HG02884 (cell line): ENCODE measurements around the gene SLC4A7.

Experiments
- ATAC-seq: cut with Tn5 transposase; IDR thresholded peaks from one replicate; pipeline ENCODE4 v1.9.1; 2021; ENCODE audit warnings: mild to moderate bottlenecking, moderate library complexity; ENCODE audit not compliant: unreplicated experiment

Gene SLC4A7

DNA sequence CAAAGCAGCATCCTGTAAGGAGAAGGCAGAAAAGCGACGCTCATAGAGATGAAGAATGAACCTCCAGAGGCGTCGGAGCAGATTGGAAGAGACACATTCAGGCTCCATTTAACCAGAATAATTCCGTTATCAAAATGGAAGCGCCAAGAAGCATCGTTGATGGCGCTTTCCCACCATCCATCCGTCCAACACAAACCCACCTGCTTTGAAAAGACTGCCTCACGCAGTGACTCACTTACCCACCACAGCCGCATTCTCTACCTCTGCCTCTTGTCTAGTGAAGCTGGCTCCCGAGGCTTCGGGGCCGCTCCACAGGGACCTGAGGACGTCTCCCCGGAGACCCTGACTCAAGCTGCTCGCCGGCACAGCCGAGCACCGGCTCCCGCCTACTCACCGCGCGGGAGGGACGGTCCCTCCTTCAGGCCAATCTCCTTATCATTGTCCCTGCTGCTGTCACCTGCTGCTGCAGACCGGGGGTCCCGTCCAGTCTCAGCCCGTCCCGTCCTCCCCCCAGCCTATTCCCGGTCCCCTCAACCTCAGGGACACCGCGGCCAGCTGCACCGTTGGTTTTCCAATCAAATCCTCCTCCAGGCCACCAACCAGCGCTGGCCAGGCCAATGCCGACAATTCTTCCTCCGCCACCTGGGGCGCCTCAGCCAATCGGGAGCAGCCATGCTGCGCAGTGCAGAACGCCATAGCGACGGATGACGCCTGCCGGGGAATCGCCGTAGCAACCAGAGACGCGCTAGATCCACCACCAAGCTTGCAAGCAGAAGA is 115.2 kb downstream of the SLC4A7 start, which contains the start of gene NEK10:
Gene NEK10, minus strand, starts transcription at position 553 of the 777 bp plus-strand sequence. CDS start 16,501 bp downstream, outside the sequence.
- peak; percentile 100 for ATAC-seq

- no peak for ATAC-seq
Observed at GRCh38 chr3:27366062-27366591, 118.1 kb downstream of the SLC4A7 start.

- no peak for ATAC-seq
Observed at GRCh38 chr3:27360113-27361078, 123.8 kb downstream of the SLC4A7 start.

- no peak for ATAC-seq
Observed at GRCh38 chr3:27358372-27358771, 125.8 kb downstream of the SLC4A7 start.

GRCh38 chr3:27357665-27358258 is 126.4 kb downstream of the SLC4A7 start:
- ATAC-seq, result peak; percentile 94

- ATAC-seq, result no peak
Observed at GRCh38 chr3:27356976-27357375, 127.2 kb downstream of the SLC4A7 start.

DNA sequence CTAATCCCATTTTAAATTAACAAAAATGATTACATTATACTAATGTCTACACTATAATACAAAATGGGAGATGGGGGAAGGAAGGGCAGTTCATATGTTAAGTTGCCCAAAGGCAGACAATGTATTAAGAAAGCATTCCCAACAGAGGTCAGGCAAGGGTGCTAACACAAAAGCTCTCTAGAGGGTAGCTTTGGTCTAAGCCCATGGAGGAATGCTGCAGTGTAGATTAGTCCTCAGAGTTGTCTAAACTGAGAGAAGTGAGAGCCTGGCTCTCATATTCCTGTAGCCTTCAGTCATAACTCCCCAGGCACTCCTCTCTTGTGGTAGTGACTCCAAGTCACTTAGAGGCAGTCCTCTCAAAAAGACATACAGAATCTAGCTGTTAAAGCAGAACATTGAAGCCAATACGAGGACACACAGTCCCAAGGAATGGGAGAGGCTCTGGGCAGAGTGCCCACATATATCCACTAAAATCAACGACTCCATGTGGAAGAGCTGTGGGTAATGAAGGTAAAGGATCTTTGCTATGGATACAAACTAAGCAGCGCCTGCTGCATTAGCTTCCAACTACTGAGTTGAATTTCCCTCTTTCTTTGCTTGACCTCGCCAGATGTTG is 129.5 kb downstream of the SLC4A7 start:
- no peak for ATAC-seq

DNA sequence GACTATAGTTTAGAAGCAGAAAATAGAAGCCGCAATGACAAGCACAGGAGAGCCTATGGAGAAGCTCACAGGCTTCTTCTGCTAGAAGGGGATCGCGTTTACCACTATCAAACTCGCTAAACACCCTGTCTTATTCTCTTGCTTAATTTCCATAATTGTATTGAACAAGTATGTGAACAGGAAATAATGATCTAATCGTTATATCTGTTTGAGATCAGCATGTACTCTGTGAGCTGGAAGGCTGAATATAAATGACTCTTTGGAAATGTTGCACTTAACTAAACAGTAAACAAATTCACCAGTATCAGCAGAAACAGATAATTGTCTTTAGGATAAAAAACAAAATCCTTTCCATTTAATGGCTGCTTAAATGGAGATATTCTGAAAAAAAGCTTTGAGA is 130.0 kb downstream of the SLC4A7 start:
- no peak for ATAC-seq

DNA sequence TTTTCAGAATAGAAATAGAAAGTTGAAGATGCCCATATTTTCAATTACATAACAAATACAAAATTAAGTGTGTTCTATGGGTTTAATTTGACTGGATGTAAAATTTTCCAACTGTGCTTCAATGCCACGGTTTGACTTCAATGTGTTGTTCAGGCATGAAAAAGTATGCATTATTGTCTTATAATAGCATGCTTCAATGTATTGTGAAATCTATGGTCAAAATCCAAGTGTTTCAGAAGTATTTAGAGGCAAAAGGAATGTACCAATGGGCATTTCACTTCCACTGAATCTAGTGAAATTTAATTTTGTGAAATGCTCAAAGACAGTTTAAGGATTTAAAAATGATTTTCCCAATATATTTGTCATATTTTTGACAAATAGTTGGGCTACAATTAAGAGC is 131.0 kb downstream of the SLC4A7 start:
- no peak for ATAC-seq

DNA sequence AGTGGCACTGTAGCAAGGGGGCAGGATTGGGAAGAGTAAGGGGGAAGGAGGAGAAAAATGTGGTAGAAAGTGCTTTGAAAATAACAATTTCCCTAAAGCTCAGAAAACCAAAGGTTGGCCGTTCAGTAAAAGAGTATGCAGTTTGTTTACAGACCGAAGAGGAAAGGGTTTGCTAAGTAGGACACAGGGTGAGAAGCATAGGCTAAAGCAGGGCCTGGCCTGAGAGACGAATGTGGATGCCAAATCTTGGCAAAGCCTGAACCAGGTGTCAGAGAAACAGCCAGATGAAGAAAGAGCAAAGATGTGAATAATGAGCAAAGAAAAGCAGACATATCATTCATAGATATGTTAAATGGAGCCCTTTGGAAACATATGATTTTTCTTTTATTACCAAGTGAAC is 132.1 kb downstream of the SLC4A7 start:
- no peak for ATAC-seq

DNA sequence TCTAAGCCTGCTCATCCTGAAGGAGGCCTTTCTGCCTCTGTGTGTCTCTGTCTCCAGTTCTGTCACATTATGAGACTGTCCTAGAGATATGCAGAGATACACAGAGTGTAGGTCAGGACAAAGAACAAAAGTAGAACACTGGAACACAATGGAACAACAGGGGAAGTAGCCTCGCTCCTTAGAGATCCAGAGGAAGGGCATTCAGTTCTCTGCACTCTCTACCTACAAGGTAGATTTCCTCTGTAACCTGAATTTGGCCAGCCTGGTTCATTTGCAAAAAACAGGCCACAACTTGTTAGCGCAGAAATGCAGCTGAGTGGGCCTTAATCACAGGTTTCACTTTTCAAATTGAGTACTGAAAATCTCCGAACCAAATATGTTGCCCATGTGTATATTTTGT is 134.4 kb downstream of the SLC4A7 start:
- peak; percentile 57 for ATAC-seq

DNA sequence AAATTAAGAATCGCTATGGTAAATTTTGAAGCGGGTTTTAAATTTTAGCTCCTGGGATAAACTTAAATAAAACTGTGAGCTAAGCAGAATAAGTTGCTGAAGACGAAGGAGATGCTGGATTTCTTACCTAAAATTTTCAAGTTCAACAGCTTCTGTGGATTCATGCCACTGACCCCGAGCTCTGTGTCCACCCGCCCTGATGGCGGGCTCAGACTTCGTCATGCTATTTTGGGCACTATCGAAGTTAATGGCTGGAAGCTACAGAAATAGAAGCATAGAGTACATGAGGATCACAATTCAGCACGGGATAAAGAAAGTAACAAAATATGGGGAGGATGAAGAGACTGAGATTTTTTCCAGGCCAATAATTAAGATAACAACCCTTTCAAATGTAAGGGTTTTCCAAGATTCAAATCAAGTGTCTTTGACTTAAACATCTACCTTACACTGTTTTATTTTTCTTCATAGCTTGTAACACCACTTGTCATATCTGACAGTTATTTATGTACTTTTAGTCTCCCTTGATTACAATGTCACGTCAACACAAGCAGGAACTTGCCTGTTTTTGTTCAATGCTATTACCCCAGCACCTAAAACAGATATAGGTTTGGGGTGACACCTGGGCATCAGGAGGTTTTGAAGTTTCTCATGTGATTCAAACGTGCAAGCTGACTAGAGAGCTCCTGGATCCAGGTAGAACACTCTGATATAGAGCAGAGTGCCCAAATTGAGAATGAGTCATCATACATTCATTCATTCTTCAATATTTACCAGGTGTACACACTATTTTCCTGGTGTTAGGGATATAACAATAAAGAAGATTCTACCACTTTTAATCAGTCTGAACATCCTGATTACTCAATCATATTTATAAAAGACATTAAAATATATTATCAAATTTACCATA is 138.0 kb downstream of the SLC4A7 start:
- no peak for ATAC-seq

GRCh38 chr3:27345493-27345892 is 138.7 kb downstream of the SLC4A7 start:
- no peak for ATAC-seq

- no peak for ATAC-seq
Observed at GRCh38 chr3:27345045-27345444, 139.1 kb downstream of the SLC4A7 start.

DNA sequence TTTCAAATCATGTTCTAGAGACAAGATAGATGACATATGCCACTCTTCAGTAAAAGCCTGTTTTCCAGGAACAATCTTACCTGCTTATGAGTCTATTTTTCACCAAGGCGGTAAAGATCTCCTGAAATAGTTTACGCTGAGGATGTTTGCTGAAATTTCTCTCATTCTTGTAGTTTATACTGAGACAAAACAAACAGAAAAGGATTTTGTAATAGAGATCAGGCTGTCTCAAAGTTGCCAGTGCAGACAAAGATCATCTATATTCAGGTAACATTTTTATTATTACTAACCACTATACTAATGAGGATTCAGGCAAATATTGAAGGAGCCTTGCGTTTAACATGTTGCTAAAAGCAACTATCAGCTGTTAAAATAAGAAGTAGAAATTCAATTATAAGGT is 140.0 kb downstream of the SLC4A7 start:
- ATAC-seq, result no peak

GRCh38 chr3:27342267-27342666 is 141.9 kb downstream of the SLC4A7 start:
- no peak for ATAC-seq

- no peak for ATAC-seq
Observed at GRCh38 chr3:27340534-27340933, 143.7 kb downstream of the SLC4A7 start.

DNA sequence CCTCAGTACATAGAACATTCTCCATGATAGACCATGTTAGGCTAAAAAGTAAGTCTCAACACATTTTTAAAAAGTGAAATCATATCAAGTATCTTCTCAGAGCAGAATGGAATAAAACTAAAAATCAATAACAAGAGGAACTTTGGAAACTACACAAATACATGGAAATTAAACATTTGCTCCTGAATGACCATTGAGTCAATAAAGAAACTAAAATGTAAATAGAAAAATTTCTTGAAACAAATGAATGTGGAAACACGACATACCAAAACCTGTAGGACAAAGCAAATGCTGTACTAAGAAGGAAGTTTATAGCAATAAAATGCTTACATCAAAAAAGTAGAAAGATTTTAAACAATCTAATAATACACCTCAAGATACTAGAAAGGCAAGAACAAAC is 148.6 kb downstream of the SLC4A7 start:
- ATAC-seq, result no peak

GRCh38 chr3:27333843-27334242 is 150.3 kb downstream of the SLC4A7 start:
- no peak for ATAC-seq
